GM11168 (cell line): ENCODE measurements around the gene CST9L.

Source experiments
- in situ Hi-C: fragments of 300-500 bp; cut with MboI; formaldehyde crosslinking; loops from one replicate; pipeline ENCODE4 v1.12.0; 2022; ENCODE audit warnings: low sequenced_read_pairs; ENCODE audit not compliant: unreplicated experiment

CST9L gene

DNA sequence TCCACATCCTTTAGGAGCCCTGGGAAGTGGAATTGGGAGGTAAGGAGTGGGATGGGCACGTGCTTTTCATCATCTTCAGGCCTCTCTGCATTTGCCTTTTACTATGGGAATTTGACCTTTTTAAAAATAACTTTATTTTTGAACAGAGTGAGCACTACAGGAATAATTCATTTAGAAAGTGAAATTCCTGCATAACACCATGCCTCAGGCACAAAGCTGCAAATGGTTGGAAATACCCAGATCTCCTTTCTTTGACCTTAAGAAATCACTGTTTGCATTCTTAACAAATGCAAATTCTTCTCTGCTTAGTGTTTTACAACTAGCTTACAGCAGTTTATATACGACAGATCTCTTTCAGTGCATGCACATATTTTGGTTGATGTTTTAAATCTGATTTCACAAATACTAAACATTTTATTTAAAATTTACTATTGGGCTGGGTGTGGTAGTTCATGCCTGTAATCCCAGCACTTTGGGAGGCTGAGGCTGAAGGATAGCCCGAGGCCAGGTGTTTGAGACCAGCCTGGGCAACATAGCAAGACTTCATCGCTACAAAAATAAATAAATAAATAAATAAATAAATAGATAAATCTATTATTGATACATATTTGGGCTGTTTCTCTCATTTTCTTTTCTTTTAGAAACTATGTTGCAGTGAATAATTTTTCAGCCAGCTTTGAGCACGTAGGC, 52.9 kb downstream of the CST9L start:
- in situ Hi-C loops, result no loop called here

DNA sequence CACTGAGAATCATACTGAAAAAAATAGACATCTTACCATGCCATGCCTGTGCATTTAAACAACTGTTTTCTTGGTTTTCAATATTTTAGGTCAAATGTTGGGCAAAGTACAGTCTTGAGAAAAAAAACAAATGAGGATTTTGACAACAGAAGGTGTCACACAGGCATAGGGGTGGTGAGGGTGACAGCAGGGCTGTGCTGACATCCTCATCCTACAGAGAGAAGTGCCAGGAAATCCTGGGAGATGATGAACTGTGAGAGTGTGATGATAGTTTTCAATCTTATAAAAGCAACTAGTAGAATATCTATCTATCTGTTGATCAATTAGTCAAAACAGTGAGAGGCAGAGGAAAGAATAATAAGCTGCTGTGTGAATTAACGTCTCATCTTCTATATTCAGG, 53.4 kb downstream of the CST9L start:
- in situ Hi-C loops, result no loop called here
